HG03460 (cell line): ENCODE data around the gene TRAT1.
"Not testable (repeated sequence)": the region's sequence is repeated elsewhere in the genome, so short reads cannot be mapped to it uniquely, and the experiment has no call there.

ENCODE experiments used
- ATAC-seq: cut with Tn5 transposase; IDR thresholded peaks from one replicate; pipeline ENCODE4 v1.9.1; 2021; ENCODE audit not compliant: unreplicated experiment

Gene TRAT1

DNA sequence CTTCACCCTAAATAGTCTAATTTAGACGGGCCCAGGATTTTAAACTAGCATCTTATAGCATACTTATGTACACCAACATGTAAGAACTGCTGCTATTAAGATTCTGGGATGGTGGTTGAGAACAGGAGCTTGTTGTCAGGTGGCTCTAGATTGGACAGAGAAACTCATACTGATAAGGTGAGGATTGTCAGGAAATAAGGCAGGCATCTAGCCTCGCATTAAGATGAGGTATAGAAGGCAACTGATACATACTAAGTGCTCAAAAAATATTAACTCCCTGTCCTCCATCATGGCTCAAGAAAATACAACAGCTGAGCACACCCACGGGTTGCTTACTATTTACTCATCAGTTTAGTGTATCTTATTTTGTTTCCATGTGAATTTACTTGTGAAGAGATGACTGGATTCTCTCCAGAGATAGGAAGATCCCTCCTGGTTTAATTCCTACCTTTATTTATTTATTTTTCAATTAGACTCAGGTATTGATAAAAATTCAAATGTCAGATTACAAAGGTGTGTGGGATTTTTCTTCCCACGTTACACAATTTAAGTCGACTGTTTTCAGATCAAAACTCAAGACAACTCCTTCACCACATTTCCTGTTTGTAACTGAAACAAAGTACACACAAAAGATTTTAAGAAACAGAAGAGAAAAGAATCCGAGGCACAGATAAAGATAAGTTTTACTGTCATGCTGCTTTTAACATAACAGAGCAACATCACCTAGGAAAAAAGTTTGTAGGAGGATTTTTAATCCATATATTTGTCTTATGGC is at the start of gene TRAT1:
TSS of gene TRAT1 (plus strand) at position 664 of the 775 bp plus-strand sequence. CDS start 142 bp downstream, outside the sequence.
- no peak for ATAC-seq

DNA sequence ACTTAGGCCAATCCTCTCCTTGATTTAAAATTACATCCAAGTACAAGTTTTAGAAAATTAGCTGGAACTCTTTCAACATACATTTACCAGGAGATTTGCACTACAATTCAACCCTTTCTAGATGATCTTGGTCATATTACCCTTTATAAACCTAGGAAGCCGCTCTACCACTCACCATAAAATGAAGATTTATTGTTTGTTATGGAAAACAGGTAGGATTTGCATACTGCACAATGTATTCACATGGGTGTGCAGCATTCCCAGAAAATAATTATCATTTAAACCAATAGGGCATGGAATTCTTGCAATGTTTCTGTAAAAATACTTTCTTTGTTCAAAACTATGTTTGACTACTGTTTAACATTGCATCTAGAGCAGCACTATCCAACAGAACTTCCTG is 46.9 kb upstream of the TRAT1 start:
- no peak for ATAC-seq

- ATAC-seq: no peak
Observed at GRCh38 chr3:108779496-108779895, 43.1 kb upstream of the TRAT1 start.

GRCh38 chr3:108780235-108780634 is 42.4 kb upstream of the TRAT1 start:
- no peak for ATAC-seq

- no peak for ATAC-seq
Observed at GRCh38 chr3:108791473-108791872, 31.1 kb upstream of the TRAT1 start.

- ATAC-seq: no peak
Observed at GRCh38 chr3:108804437-108804836, 18.1 kb upstream of the TRAT1 start.

DNA sequence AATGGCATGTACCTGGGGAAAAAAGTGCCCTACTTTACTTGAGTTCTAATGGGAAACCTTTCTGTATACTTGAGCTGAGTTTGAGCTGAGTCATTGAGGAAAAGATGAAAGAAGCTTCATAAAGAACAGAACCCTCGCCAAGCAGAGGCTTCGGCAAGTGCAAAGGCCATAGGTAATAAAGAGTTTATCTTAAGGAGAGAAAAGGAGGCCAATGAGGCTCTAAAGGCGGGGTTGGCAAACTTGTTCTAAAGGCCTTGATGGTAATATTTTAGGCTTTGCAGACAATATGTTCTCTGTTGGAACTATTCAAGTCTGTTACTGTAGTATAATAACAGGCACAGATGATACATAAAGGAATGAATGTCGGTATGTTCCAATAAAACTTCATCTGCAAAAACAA is 17.6 kb upstream of the TRAT1 start:
- no peak for ATAC-seq

DNA sequence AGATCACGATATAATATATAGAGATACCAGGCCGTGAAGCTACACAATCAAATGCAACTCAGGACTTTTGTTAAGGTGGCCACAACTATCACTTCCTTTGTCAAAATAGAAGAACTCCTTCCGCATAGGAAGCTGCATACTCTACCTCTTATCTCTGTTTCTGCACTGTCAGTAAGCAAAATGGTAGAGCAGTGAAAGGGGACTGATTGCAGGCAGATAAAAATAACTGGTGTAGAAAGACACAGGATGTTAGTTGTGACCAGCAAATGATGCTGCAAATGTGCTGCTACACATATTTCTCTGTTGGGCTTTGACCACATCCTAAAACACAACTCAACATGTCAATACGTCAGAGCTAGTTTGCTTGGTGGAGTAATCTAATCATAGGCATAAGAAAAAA is 16.3 kb upstream of the TRAT1 start:
- ATAC-seq: no peak

- ATAC-seq: peak; percentile 86
Observed at GRCh38 chr3:108818404-108818803, 4.2 kb upstream of the TRAT1 start.

DNA sequence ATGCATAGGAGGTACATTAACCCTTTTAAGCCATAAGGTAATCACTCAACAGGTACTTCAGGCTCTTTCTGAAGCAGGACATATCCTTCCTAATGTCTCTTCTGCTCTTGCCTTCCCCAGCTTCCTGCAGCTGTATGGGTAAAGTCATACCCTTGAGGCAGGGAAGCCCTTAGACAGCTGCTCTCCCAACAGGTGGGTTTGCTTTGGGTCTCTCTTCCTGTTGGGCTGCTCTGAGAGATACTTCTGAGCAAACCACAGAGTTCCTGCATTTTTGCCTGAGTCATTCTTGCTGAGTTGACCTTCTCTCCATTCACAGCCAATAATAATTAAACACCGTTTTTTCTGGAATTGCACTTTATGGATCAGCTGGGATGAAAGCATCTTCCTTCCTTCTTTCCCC is 2.0 kb upstream of the TRAT1 start:
- no peak for ATAC-seq

GRCh38 chr3:108823227-108823626 is 641 bp downstream of the TRAT1 start:
- ATAC-seq: no peak

DNA sequence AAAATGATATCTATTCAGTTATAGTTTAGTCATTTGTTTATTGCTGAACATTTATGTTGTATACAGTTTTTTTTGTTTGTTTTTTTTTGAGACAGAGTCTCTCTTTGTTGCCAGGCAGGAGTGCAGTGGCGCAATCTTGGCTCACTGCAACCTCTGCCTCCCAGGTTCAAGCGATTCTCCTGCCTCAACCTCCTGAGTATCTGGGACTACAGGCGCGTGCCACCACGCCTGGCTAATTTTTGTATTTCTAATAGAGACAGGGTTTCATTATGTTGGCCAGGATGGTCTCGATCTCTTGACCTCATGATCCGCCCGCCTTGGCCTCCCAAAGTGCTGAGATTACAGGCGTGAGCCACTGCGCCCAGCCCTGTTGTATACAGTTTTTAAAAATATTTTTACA is 1.2 kb downstream of the TRAT1 start:
- ATAC-seq: not testable (repeated sequence)

DNA sequence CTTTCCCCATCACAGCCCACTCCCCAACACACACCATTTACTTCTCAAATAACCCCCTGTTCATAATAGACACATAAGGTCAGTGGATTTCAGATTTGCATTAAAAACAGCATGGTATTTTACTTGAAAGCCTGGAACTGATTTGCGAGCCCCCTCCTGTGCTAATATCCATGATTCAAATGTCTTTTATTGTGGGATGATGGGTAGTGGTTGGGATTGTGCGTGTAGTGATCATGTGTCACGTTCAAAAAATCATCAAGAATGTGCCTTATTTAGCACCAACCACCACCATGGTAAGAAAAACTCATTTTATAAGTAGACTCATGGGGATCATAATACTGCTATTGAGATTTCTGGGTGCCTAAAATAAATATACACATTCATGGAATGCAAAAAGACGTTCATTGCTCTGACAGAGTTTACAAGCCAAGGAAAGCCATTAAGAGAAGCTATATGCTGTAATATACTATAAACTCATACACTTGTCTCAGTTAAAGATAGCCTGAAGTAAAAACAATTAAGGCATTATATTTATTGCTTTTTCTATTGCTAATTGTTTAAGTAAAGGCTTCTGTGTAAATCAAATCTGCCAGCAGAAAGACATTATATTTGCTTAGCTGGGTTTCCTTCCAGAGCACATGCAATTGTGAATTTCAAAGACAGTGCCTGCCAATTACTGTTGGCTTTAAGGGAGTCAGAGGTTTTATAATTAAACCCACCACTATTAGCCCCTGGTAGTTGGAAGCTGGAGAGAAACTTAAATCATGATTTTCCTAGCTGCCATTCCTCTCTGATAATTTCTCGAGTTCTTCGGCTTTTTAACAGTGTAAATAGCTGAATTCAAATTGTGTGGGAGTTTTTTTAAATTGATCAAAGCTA is 4.0 kb downstream of the TRAT1 start:
- ATAC-seq: no peak

- no peak for ATAC-seq
Observed at GRCh38 chr3:108830381-108830780, 7.8 kb downstream of the TRAT1 start.

- no peak for ATAC-seq
Observed at GRCh38 chr3:108830991-108831614, 8.5 kb downstream of the TRAT1 start.

DNA sequence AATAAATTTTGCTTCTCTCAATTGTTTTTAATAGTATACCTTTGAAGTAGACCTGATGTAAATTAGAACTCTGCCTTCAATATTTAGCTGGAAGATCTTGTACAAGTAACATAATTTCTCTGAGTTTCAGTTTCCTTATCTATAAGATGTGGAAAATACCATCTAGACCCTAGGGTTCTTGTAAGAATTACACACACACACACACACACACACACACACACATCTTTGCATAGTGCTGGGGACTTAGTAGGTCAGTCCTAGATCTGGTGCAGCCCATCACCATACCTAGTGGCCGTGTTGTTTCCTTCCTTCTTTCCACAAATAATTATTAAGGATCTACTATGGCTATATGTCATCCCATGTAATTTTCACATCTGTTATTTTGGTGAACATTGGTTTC is 11.0 kb downstream of the TRAT1 start:
- ATAC-seq: no peak

DNA sequence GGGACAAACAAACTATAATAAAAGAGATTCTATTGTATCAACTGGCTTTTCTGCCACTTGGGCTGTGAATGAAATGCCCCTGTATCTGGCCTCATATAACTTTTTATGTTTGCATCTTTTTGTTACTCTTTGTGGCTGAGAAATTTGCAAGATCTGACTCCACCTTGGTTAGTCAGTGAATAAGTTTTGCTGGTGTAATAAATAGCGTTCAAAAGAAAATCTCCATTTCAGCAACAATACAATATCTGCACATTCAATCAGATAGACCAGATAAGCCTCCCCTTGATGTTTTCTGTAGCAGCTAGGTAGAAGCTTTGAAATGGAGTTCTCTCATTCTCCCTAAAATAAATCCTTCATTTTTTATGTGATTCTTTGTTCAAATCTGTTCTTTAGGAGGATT is 12.0 kb downstream of the TRAT1 start:
- no peak for ATAC-seq

DNA sequence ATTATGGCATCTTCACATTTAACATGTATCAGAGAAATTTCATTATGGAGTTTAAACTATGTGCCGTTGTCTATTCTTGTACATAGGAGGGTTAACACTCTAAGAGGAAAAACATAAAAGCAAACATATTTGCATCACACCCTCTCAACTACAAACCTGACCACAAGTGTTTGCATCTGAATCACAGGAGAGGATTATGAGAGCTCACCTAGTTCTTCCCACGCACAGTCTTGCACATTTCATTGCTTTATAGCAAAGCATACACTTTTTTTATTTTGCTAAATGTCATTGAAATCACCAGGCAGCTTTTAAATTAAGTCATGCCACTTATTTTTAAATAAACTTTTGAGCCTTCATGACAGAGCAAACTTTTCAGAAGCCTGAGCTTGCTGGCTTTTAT is 12.5 kb downstream of the TRAT1 start:
- no peak for ATAC-seq

- ATAC-seq: no peak
Observed at GRCh38 chr3:108838436-108838835, 15.8 kb downstream of the TRAT1 start.

GRCh38 chr3:108845709-108846293 is 23.2 kb downstream of the TRAT1 start:
- ATAC-seq: no peak

DNA sequence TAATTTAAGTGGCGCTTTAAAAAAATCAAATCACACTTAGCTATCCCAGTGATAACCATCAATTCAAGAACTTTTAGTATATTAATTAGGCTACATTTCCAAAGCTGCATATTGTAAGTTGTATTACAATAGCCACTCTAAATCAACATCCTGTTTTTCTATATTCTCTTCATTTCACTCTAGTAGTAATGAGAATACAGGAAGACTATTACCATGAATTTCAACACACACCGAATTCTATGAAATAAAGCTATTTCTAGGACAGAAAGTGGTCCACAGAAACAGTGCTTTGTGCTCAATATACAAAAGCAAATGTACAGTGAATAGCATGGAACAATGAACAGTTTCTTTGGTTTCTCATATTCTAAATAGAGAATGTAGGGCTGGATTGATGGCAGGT is 24.6 kb downstream of the TRAT1 start:
- no peak for ATAC-seq
